Neural progenitor cell (in vitro differentiated cells): ENCODE results near the gene ANXA10.

Experiments
- EZH2 ChIP-seq: fragments of 200-600 bp; sonication (generic); IDR thresholded peaks from 2 replicates; pipeline ENCODE4 v1.6.1; 2017; ENCODE audit warnings: antibody characterized with exemption, mild to moderate bottlenecking, moderate library complexity
- EZH2phosphoT487 ChIP-seq: fragments of 200-600 bp; sonication (generic); IDR thresholded peaks from 2 replicates; pipeline ENCODE4 v1.6.1; 2017; ENCODE audit warnings: antibody characterized with exemption
- TF ChIP-seq, protein P1 (sequence below): fragments of 200-600 bp; sonication (generic); IDR thresholded peaks from 2 replicates; pipeline ENCODE4 v1.5.1; 2017; ENCODE audit warnings: antibody characterized with exemption, mild to moderate bottlenecking

- TF ChIP-seq, protein P1, sequence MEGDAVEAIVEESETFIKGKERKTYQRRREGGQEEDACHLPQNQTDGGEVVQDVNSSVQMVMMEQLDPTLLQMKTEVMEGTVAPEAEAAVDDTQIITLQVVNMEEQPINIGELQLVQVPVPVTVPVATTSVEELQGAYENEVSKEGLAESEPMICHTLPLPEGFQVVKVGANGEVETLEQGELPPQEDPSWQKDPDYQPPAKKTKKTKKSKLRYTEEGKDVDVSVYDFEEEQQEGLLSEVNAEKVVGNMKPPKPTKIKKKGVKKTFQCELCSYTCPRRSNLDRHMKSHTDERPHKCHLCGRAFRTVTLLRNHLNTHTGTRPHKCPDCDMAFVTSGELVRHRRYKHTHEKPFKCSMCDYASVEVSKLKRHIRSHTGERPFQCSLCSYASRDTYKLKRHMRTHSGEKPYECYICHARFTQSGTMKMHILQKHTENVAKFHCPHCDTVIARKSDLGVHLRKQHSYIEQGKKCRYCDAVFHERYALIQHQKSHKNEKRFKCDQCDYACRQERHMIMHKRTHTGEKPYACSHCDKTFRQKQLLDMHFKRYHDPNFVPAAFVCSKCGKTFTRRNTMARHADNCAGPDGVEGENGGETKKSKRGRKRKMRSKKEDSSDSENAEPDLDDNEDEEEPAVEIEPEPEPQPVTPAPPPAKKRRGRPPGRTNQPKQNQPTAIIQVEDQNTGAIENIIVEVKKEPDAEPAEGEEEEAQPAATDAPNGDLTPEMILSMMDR, result no peak
- TF ChIP-seq EZH2 (no peak), EZH2phosphoT487 (no peak)
Observed at GRCh38 chr4:168164915-168165548, 72.7 kb downstream of the ANXA10 start.
